PC-9 (cell line): ENCODE results near the gene ERC2. TPM values are rescaled to one million over a fixed set of nuclear protein-coding genes. Genes with fewer than 3 reads are reported as not detected.

Experiments used
- BruUV-seq: library from RNA; stranded (reverse); fragments of 400-500 nt; replicated peaks from 2 replicates; lab custom pipeline; 2021; lab: Mats Ljungman, UMichigan
- CTCF ChIA-PET: fragments of 300-600 bp; sonication (Branson Sonifier 250); formaldehyde crosslinking; loops from one replicate; lab custom pipeline; 2022; ENCODE audit warnings: antibody characterized with exemption; lab: Charles Lee
- POLR2A ChIA-PET: fragments of 300-600 bp; sonication (Branson Sonifier 250); formaldehyde crosslinking; loops from one replicate; lab custom pipeline; 2022; ENCODE audit warnings: antibody characterized with exemption; ENCODE audit not compliant: unreplicated experiment; lab: Charles Lee
- DNase-seq, 2 experiments: peaks; one replicate each; pipeline versions ENCODE4 v3.0.0 to v3.0.0-alpha.2; 2015 to 2022; ENCODE audit warnings: mixed read lengths in 1 of 2
- H2AFZ ChIP-seq: fragments of 200-600 bp; sonication (generic); 2 replicates; pipeline ENCODE4 v1.8.1; 2017; ENCODE audit warnings: antibody characterized with exemption
- H3F3A ChIP-seq: fragments of 200-600 bp; sonication (generic); 2 replicates; pipeline ENCODE4 v1.8.1; 2017; ENCODE audit warnings: antibody characterized with exemption, mild to moderate bottlenecking, low read depth; ENCODE audit not compliant: insufficient read depth
- H3K27ac ChIP-seq: fragments of 200-600 bp; sonication (generic); 2 replicates; pipeline ENCODE4 v1.6.1; 2016; ENCODE audit warnings: mixed run types
- H3K27me3 ChIP-seq: fragments of 200-600 bp; sonication (generic); 2 replicates; pipeline ENCODE4 v1.6.1; 2016; ENCODE audit warnings: low read depth, mixed run types; ENCODE audit not compliant: insufficient read depth
- H3K36me3 ChIP-seq: fragments of 200-600 bp; sonication (generic); 2 replicates; pipeline ENCODE4 v1.6.1; 2016; ENCODE audit warnings: low read depth, mixed run types
- H3K4me1 ChIP-seq: fragments of 200-600 bp; sonication (generic); replicated peaks from 2 replicates; pipeline ENCODE4 v1.6.1; 2016; ENCODE audit warnings: mixed run types; ENCODE audit not compliant: insufficient read depth
- H3K4me2 ChIP-seq: fragments of 200-600 bp; sonication (generic); 2 replicates; pipeline ENCODE4 v1.6.1; 2017; ENCODE audit warnings: mixed run types
- H3K4me3 ChIP-seq: fragments of 200-600 bp; sonication (generic); 2 replicates; pipeline ENCODE4 v1.6.1; 2016; ENCODE audit warnings: mixed run types
- H3K79me2 ChIP-seq: fragments of 200-600 bp; sonication (generic); 2 replicates; pipeline ENCODE4 v1.6.1; 2017; ENCODE audit warnings: low read depth, mixed run types
- H3K9me2 ChIP-seq: fragments of 200-600 bp; sonication (generic); 2 replicates; pipeline ENCODE4 v1.8.1; 2017; ENCODE audit warnings: mild to moderate bottlenecking; ENCODE audit not compliant: insufficient read depth
- H3K9me3 ChIP-seq: fragments of 200-600 bp; sonication (generic); 2 replicates; pipeline ENCODE4 v1.8.1; 2016; ENCODE audit warnings: low read depth; ENCODE audit not compliant: insufficient read depth
- H4K20me1 ChIP-seq: fragments of 200-600 bp; sonication (generic); 2 replicates; pipeline ENCODE4 v1.8.1; 2017; ENCODE audit not compliant: insufficient read depth
- EZH2 ChIP-seq: fragments of 200-600 bp; sonication (generic); IDR thresholded peaks from 2 replicates; pipeline ENCODE4 v1.8.0; 2017; ENCODE audit warnings: antibody characterized with exemption, low read depth
- intact Hi-C: fragments of 100-400 bp; cut with micrococcal nuclease; formaldehyde crosslinking; loops from one replicate; pipeline ENCODE4 v1.10.0; 2022; ENCODE audit not compliant: unreplicated experiment
- total RNA-seq: library from RNA; stranded (reverse); gene quantifications from 2 replicates; pipeline ENCODE4 v1.2.3, GENCODE V29; 2021
- TF ChIP-seq, protein P1 (sequence below): fragments of 200-600 bp; sonication (generic); conservative IDR thresholded peaks from 2 replicates; pipeline ENCODE4 v1.6.1; 2017; ENCODE audit warnings: mixed run types, antibody characterized with exemption, mild to moderate bottlenecking, moderate library complexity

The ERC2 gene
- total RNA-seq, 1 experiment from 2014 or later, result 1.4 TPM

GRCh38 chr3:56197259-56197965 lies 270.9 kb downstream of the ERC2 start:
- Histone ChIP-seq H3K4me2 (no peak overlapping the region), H3K4me1 (no peaks in the 10 kb centered on the region), H3K36me3 (no peaks in the 10 kb centered on the region), H3K9me2 (no peaks in the 10 kb centered on the region), H3K27me3 (no peaks in the 10 kb centered on the region), H4K20me1 (no peaks in the 10 kb centered on the region), H3K79me2 (no peaks in the 10 kb centered on the region), H2AFZ (no peak overlapping the region), H3K4me3 (no peak overlapping the region), H3K9me3 (no peaks in the 10 kb centered on the region), H3K27ac (no peak overlapping the region), H3F3A (no peaks in the 10 kb centered on the region)
- no peak for DNase-seq
- intact Hi-C loops, result no loop called here
- ChIA-PET CTCF (no interaction called here), POLR2A (no interaction called here)
- TF ChIP-seq, protein P1, sequence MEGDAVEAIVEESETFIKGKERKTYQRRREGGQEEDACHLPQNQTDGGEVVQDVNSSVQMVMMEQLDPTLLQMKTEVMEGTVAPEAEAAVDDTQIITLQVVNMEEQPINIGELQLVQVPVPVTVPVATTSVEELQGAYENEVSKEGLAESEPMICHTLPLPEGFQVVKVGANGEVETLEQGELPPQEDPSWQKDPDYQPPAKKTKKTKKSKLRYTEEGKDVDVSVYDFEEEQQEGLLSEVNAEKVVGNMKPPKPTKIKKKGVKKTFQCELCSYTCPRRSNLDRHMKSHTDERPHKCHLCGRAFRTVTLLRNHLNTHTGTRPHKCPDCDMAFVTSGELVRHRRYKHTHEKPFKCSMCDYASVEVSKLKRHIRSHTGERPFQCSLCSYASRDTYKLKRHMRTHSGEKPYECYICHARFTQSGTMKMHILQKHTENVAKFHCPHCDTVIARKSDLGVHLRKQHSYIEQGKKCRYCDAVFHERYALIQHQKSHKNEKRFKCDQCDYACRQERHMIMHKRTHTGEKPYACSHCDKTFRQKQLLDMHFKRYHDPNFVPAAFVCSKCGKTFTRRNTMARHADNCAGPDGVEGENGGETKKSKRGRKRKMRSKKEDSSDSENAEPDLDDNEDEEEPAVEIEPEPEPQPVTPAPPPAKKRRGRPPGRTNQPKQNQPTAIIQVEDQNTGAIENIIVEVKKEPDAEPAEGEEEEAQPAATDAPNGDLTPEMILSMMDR, result no peak
- TF ChIP-seq EZH2, result no peak
- no TSS peak for BruUV-seq

GRCh38 chr3:56196700-56197099 lies 271.6 kb downstream of the ERC2 start:
- Histone ChIP-seq H3K9me2 (no peaks in the 10 kb centered on the region), H3K27me3 (no peaks in the 10 kb centered on the region), H3F3A (no peaks in the 10 kb centered on the region), H3K4me2 (no peak overlapping the region), H3K4me3 (no peak overlapping the region), H3K36me3 (no peaks in the 10 kb centered on the region), H3K27ac (no peak overlapping the region), H2AFZ (no peak overlapping the region), H3K79me2 (no peaks in the 10 kb centered on the region), H3K4me1 (no peaks in the 10 kb centered on the region), H4K20me1 (no peaks in the 10 kb centered on the region), H3K9me3 (no peaks in the 10 kb centered on the region)
- DNase-seq, result no peak
- POLR2A ChIA-PET, result no interaction called here
- TF ChIP-seq EZH2, result no peak
- TF ChIP-seq, protein P1, result no peak
- CTCF ChIA-PET, result no interaction called here
- BruUV-seq, result no TSS peak
- intact Hi-C loops, result no loop called here

DNA sequence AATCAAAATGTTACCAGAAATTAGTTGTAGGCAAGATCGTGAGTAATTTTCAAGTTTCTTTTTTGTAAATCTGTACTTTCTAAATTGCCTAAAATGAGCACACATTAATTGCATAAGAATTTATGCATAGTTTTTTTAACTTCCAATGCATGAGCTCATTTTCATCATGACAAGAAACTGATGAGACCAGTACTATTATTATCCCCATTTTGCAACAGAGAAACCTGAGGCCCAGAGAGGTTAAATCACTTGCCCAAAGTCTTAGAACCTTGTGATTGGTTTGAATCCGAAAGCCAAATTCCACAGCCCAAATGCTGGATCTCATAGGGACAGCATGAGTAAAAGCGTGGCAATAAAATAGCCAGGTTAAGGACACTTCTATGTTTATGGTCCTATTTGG lies 274.7 kb downstream of the ERC2 start:
- H3K4me2 ChIP-seq, result no peak overlapping the region
- H3K27me3 ChIP-seq, result 0 out of 2 replicates have a peak, but pooled peaks cover 1% of the 10 kb centered on the region
- TF ChIP-seq EZH2, result no peak
- ChIA-PET CTCF (no interaction called here), POLR2A (no interaction called here)
- no peak overlapping the region for H3K4me3 ChIP-seq
- H3K36me3 ChIP-seq, result no peaks in the 10 kb centered on the region
- H3K79me2 ChIP-seq, result no peaks in the 10 kb centered on the region
- H3F3A ChIP-seq, result no peaks in the 10 kb centered on the region
- no peak for DNase-seq
- intact Hi-C loops, result no loop called here
- no TSS peak for BruUV-seq
- H3K4me1 ChIP-seq, result no peaks in the 10 kb centered on the region
- no peaks in the 10 kb centered on the region for H4K20me1 ChIP-seq
- H3K27ac ChIP-seq, result no peak overlapping the region
- no peaks in the 10 kb centered on the region for H3K9me2 ChIP-seq
- no peak overlapping the region for H2AFZ ChIP-seq
- no peaks in the 10 kb centered on the region for H3K9me3 ChIP-seq
